ENCODE results near the gene FCAMR.

DNA sequence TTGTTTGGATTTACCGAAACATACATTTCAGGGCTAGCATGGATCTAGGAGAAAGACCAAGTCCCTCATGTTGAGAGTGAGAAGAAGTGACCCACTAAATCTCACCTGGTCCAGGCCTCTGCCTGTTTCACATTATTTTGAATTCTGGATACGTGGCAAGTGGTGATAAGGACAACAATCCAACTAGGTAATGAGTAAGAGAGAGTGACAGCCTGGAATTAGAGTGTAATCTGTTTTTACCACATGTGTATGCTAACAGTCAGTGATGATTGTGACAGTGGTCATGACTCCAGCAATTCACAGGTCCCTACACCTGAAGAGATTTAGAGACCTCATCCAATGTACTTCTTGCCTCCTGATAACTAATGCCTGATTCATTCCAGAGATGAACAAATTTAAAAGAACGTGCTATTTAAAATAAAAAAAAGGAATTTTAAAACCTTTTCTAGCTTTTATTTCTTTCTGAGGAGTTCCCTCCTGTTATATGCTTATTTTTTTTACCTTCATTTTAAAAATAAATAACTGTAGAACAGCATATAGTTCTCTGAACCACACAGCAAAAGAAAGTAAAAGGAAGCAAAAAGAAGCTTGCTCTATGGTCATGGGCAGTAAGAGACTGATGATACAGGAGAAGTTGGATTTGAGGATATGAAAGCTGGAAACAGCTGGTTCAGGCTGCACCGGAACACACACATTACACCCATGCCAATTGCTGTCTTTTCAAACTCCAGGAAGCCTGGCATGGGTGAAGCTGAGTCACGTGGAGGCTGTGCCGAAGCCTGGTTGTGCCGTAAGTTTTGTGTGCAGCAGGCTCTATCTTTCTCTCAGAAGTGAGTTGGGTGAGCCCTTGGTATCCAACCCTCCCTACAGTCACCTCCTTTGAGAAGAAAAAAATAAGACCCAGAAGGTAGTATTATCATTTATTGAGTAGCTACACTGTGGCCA lies 47.6 kb upstream of the FCAMR start:
- TF ChIP-seq, protein P1, sequence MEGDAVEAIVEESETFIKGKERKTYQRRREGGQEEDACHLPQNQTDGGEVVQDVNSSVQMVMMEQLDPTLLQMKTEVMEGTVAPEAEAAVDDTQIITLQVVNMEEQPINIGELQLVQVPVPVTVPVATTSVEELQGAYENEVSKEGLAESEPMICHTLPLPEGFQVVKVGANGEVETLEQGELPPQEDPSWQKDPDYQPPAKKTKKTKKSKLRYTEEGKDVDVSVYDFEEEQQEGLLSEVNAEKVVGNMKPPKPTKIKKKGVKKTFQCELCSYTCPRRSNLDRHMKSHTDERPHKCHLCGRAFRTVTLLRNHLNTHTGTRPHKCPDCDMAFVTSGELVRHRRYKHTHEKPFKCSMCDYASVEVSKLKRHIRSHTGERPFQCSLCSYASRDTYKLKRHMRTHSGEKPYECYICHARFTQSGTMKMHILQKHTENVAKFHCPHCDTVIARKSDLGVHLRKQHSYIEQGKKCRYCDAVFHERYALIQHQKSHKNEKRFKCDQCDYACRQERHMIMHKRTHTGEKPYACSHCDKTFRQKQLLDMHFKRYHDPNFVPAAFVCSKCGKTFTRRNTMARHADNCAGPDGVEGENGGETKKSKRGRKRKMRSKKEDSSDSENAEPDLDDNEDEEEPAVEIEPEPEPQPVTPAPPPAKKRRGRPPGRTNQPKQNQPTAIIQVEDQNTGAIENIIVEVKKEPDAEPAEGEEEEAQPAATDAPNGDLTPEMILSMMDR (IDR thresholded peaks at IDR 0.05; ENCODE audit: extremely low read depth in 1 of 2, insufficient read depth in 1 of 2, low read depth in 1 of 2, low read length in 2 of 2): no peak
- TF ChIP-seq POLR2A (IDR thresholded peaks at IDR 0.05; ENCODE audit: low read depth, low read length) (no peak), POLR2AphosphoS5 (IDR thresholded peaks at IDR 0.05; ENCODE audit: insufficient read depth, low read depth, low read length) (no peak), EZH2 (IDR thresholded peaks at IDR 0.05; ENCODE audit: borderline replicate concordance, low read depth, low read length, severe bottlenecking) (no peak), FOS (IDR thresholded peaks at IDR 0.05; ENCODE audit: borderline replicate concordance, insufficient read depth, low read length) (no peak)
- TF ChIP-seq, protein P2, sequence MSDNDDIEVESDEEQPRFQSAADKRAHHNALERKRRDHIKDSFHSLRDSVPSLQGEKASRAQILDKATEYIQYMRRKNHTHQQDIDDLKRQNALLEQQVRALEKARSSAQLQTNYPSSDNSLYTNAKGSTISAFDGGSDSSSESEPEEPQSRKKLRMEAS (IDR thresholded peaks at IDR 0.05; ENCODE audit: insufficient read depth, insufficient read length): no peak

Data from endothelial cell of umbilical vein (primary cell).